SK-N-MC (cell line): Measurements from ENCODE around the gene ITGB5.

Experiments
- EZH2 ChIP-seq: fragments of 200-600 bp; sonication (generic); IDR thresholded peaks from one replicate; pipeline ENCODE4 v1.6.1; 2017; ENCODE audit warnings: antibody characterized with exemption
- POLR2AphosphoS5 ChIP-seq: IDR thresholded peaks from 2 replicates; pipeline ENCODE4 v1.6.1; 2012; ENCODE audit warnings: mild to moderate bottlenecking, low read depth, low read length, borderline replicate concordance

GRCh38 chr3:124823648-124824047 lies 63.5 kb downstream of the ITGB5 start:
- no peak for TF ChIP-seq POLR2AphosphoS5
- no peak for TF ChIP-seq EZH2
